Ovary (tissue), 9 donors: Measurements from ENCODE around the gene PARD3B. TPM values are rescaled to one million over a fixed set of nuclear protein-coding genes. Genes with fewer than 3 reads are reported as not detected.

Experiments used
- DNase-seq, 5 donors: peaks; one replicate each; pipeline ENCODE4 v3.0.0-alpha.2; 2019 to 2020
- H3K27ac ChIP-seq, 2 donors: fragments of 200-600 bp; one replicate each; pipeline versions ENCODE4 v1.5.1 to v1.8.0; 2019 to 2022
- H3K27me3 ChIP-seq: fragments of 200-600 bp; one replicate; pipeline ENCODE4 v1.8.0; 2022
- H3K36me3 ChIP-seq: fragments of 200-600 bp; sonication (generic); one replicate; pipeline ENCODE4 v1.5.1; 2019
- H3K4me1 ChIP-seq: one replicate; pipeline ENCODE4 v1.8.1; 2013; ENCODE audit warnings: mild to moderate bottlenecking, moderate library complexity; ENCODE audit not compliant: insufficient read depth
- H3K4me3 ChIP-seq: fragments of 200-600 bp; sonication (generic); one replicate; pipeline ENCODE4 v1.5.1; 2017
- H3K9me3 ChIP-seq, 2 donors: fragments of 200-600 bp in 1 of 2; sonication (generic) in 1 of 2; one replicate each; pipeline versions ENCODE4 v1.5.1 to v1.8.1; 2013 to 2019; ENCODE audit warnings: mild to moderate bottlenecking in 1 of 2, moderate library complexity in 1 of 2
- EP300 ChIP-seq: sonication (generic); formaldehyde crosslinking; IDR thresholded peaks from one replicate; pipeline ENCODE4 v1.6.1; 2017; ENCODE audit warnings: antibody characterized with exemption
- POLR2A ChIP-seq: fragments of 450-650 bp; IDR thresholded peaks from one replicate; pipeline ENCODE4 v1.6.1; 2017; ENCODE audit warnings: antibody characterized with exemption, mild to moderate bottlenecking, moderate library complexity
- WGBS, 3 donors: extraction: QIAGEN DNeasy Blood & Tissue Kit in 1 of 3; methylation state at CpG; one replicate each; pipeline versions ENCODE4 v1.1.5 to v1.1.7; 2013 to 2017; 5-methylcytosine and 5-hydroxymethylcytosine counted together
- intact Hi-C, 4 donors: fragments of 100-400 bp; cut with DNase I; formaldehyde crosslinking; loops; one replicate each; pipeline versions ENCODE4 v1.11.0 to v1.15.1; 2022 to 2023
- polyA plus RNA-seq, 2 donors: library from polyadenylated mRNA; stranded (reverse); fragments of 200-250 nt in 1 of 2; fragments of 350-450 nt in 1 of 2; fragmentation: Illumina TruSeq in 1 of 2; extraction: RNeasy Lipid Tissue Mini Kit (QIAGEN cat#74804) in 1 of 2; gene quantifications; one replicate each; pipeline ENCODE4 v1.2.3, GENCODE V29; 2013 to 2014
- total RNA-seq, 7 donors: library from RNA; depleted of rRNA in 2 of 7; stranded (reverse); fragments of >200 nt in 2 of 7; fragmentation: NEBNext Ultra II Directional in 3 of 7; extraction: Animal tissue kit (Norgen Biotek cat#: 25700) in 3 of 7; gene quantifications; one replicate each; pipeline versions ENCODE4 v1.1.0 to v1.2.4, GENCODE V29; 2016 to 2023
- TF ChIP-seq, protein P1 (sequence below), 3 donors: fragments of 450-650 bp in 2 of 3; fragments of 200-600 bp in 1 of 3; IDR thresholded peaks; one replicate each; pipeline versions ENCODE4 v1.5.1 to v1.8.0; 2016 to 2022; ENCODE audit warnings: antibody characterized with exemption in 3 of 3, mild to moderate bottlenecking in 1 of 3
- donor health status: DM: no; HTN: no; CAD: no; lungs with moderate emphysema.
- donor health status: DM: no; HTN: no; CAD: no.
- donor health status: Bipolar disorder and iron deficiency.
- donor health status: DM: yes; HTN: yes; CAD: no.
- donor health status: DM: no; HTN: no; CAD: no.
- donor health status: DM: yes; HTN: yes; CAD: no.

Gene PARD3B
- total and polyA plus RNA-seq, 9 donors = 8.2 to 46.6 (median 28.7) TPM

DNA sequence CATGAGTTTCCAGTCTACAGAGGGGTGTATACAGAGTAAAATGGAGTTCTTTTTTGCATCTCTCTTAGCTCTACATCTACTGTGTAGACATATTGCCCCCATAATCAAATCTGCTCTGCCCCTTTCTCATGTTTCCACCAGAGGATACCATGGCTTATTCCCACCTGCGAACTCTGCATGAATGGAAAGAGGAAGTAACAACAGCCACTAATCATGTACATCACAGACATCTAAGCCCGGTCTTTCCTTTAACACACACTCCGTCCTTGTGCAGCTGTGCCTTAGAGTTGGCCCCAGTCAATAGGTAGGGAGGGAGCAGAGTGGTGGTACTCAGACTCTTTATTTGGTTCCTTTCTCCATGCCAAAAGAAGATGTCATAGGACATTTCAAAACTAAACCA, 989.7 kb downstream of the PARD3B start:
- TF ChIP-seq, protein P1, sequence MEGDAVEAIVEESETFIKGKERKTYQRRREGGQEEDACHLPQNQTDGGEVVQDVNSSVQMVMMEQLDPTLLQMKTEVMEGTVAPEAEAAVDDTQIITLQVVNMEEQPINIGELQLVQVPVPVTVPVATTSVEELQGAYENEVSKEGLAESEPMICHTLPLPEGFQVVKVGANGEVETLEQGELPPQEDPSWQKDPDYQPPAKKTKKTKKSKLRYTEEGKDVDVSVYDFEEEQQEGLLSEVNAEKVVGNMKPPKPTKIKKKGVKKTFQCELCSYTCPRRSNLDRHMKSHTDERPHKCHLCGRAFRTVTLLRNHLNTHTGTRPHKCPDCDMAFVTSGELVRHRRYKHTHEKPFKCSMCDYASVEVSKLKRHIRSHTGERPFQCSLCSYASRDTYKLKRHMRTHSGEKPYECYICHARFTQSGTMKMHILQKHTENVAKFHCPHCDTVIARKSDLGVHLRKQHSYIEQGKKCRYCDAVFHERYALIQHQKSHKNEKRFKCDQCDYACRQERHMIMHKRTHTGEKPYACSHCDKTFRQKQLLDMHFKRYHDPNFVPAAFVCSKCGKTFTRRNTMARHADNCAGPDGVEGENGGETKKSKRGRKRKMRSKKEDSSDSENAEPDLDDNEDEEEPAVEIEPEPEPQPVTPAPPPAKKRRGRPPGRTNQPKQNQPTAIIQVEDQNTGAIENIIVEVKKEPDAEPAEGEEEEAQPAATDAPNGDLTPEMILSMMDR (IDR thresholded peaks at IDR 0.05) = no peak
- no peak for TF ChIP-seq EP300
- TF ChIP-seq POLR2A = no peak
- Histone ChIP-seq H3K27me3 (no peaks in the 10 kb centered on the region), H3K9me3 (no peaks in the 10 kb centered on the region), H3K36me3 (no peaks in the 10 kb centered on the region), H3K4me3 (no peak overlapping the region), H3K27ac (no peak overlapping the region), H3K4me1 (peaks cover 1% of the 10 kb centered on the region)
- 93 to 97% (median 97%) methylated on average over 3 of the region's 3 CpGs for WGBS, 3 donors
- DNase-seq = no peak
- intact Hi-C loops = no loop called here

DNA sequence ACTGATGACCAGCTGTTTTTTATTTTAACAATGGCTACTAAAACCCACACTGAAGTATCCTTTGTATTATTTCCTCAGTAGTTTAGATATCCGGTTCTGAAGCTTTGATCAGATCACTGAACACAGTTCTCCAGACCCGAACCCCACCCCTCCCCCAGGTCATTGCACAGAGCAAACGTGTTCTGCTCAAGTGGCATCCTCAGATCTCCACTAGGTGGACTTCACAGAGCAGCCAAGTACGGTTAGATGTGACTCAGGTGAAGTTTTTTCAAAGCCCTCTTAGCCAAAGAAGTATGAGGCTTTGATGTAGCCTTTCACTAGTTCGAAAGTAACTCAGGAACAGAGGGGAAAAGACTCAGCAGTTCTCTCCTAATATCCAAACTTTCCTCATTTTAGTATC, 994.3 kb downstream of the PARD3B start:
- DNase-seq = no peak
- 86 to 93% (median 87%) methylated on average over 5 of the region's 5 CpGs for WGBS, 3 donors
- intact Hi-C loops = no loop called here

DNA sequence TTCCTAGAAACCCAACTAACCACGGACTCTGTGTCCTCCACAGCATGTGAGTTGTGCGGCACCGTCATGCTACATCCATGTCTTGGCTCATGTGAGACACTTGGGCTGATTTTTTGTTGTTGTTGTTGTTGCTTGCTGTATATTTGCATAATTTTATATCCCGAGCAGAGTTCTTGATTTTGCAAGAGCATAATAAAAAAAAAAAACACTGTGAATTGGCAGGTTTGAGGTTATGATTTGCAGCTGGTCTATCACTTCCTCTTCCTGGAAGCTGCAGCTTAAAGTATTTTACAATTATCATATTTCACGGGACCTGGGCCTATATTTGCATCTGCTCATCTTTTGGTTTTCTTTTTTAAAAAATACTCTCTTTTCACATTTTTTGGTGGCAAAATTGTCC, 994.8 kb downstream of the PARD3B start:
- intact Hi-C loops = no loop called here
- H3K4me3 ChIP-seq = no peak overlapping the region
- H3K4me1 ChIP-seq = peaks cover 1% of the 10 kb centered on the region
- no peaks in the 10 kb centered on the region for H3K9me3 ChIP-seq
- no peaks in the 10 kb centered on the region for H3K27me3 ChIP-seq
- TF ChIP-seq, protein P1 (IDR thresholded peaks at IDR 0.05) = no peak
- no peak for TF ChIP-seq EP300
- TF ChIP-seq POLR2A = no peak
- DNase-seq = no peak
- 61 to 79% (median 67%) methylated on average over 5 of the region's 5 CpGs for WGBS, 3 donors
- H3K36me3 ChIP-seq = no peaks in the 10 kb centered on the region
- H3K27ac ChIP-seq = no peak overlapping the region

More for the DNA sequence above, 994.3 kb downstream of the PARD3B start:
- Histone ChIP-seq H3K27me3 (no peaks in the 10 kb centered on the region), H3K4me1 (peaks cover 1% of the 10 kb centered on the region), H3K36me3 (no peaks in the 10 kb centered on the region), H3K27ac (no peak overlapping the region), H3K4me3 (no peak overlapping the region), H3K9me3 (no peaks in the 10 kb centered on the region)
- TF ChIP-seq POLR2A (no peak), EP300 (no peak)
- TF ChIP-seq, protein P1 (IDR thresholded peaks at IDR 0.05) = no peak

DNA sequence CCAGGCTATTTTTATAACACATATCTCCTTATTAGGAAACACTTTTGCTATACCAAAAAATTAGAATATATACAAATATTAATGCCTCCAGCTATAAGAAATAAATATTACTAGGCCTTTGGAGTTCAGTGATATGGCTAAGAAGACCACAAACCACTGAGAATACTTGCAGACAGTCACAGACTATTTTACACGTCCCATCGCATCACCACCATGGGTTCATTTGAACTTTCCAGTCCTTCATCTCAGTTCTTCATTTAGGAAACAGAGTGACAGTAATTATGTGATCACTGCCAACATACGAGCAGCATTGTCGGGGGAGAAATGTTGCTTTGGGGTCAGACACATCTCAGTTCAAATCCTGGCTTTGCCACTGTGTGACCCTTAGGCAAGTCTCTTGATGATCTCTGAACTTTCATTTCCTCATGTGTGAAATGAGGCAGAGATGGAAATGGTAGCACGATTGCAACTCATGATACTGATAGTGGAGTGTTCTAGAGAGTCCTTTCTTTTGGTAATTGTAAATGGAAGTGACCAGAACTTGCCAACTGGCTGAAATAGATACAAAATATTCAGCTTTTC, 998.1 kb downstream of the PARD3B start:
- peaks cover 1% of the 10 kb centered on the region for H3K4me1 ChIP-seq
- intact Hi-C loops = no loop called here
- WGBS, 3 donors = 92 to 94% (median 92%) methylated on average over 5 of the region's 5 CpGs
- no peaks in the 10 kb centered on the region for H3K27me3 ChIP-seq
- no peaks in the 10 kb centered on the region for H3K9me3 ChIP-seq
- no peak for TF ChIP-seq POLR2A
- TF ChIP-seq, protein P1 (IDR thresholded peaks at IDR 0.05) = no peak
- TF ChIP-seq EP300 = no peak
- H3K36me3 ChIP-seq = no peaks in the 10 kb centered on the region
- DNase-seq = no peak
- H3K4me3 ChIP-seq = no peak overlapping the region
- H3K27ac ChIP-seq = no peak overlapping the region
